ENCODE results near the gene CMIP. TPM values are rescaled to one million over a fixed set of nuclear protein-coding genes. Genes with fewer than 3 reads are reported as not detected.
A peak's percentile ranks its signal among the peaks of the same experiment; 100 is the strongest.

CMIP gene
- total RNA-seq, 4 donors from 2014 or later: 14.5 to 24.6 (median 21.0) TPM

DNA sequence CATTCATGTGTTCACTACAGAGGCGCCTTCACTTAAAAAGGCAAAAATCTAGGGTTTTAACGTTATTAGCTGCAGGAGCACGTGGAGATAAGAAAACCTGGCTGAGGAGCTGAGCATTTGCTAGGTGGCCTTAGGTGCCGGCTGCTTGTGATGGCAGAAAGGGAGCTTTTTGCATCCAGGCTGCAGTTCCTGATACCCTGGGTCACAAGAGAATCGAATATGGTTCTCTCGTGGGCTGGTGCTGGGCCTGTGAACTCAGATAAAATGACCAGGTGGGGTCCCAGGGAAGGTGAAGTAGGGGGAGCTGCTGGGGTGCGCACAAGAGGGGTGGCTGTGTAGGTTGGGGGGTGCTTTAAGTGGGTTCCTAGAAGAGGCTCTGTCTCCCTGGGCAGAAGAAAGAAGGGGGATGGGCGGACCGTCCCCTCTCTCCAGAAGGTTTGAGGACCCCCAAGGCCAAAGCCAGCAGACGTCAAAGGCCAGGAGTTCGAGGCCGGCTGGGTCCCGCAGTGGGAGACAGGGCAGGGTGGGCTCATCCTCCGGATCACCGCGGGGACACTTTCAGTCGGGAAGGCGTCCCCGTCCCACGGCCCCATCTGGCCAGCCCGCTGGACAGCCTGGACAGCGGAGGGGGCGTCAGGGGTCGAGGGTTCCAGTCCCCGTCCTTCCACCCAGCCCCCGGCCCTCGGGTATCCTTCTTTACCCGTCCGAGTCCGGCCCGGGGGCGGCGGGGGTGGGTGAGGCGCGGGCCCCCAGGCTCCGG, 740 bp upstream of the CMIP start:
- peak overlapping the region; percentile 73 to 88 (median 86) for H3K4me3 ChIP-seq
- H3K9me3 ChIP-seq: no peaks in the 10 kb centered on the region
- TF ChIP-seq, protein P1, sequence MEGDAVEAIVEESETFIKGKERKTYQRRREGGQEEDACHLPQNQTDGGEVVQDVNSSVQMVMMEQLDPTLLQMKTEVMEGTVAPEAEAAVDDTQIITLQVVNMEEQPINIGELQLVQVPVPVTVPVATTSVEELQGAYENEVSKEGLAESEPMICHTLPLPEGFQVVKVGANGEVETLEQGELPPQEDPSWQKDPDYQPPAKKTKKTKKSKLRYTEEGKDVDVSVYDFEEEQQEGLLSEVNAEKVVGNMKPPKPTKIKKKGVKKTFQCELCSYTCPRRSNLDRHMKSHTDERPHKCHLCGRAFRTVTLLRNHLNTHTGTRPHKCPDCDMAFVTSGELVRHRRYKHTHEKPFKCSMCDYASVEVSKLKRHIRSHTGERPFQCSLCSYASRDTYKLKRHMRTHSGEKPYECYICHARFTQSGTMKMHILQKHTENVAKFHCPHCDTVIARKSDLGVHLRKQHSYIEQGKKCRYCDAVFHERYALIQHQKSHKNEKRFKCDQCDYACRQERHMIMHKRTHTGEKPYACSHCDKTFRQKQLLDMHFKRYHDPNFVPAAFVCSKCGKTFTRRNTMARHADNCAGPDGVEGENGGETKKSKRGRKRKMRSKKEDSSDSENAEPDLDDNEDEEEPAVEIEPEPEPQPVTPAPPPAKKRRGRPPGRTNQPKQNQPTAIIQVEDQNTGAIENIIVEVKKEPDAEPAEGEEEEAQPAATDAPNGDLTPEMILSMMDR (IDR thresholded peaks at IDR 0.05): no peak
- TF ChIP-seq POLR2AphosphoS5 (IDR thresholded peaks at IDR 0.05) (no peak), POLR2A (IDR thresholded peaks at IDR 0.05; ENCODE audit: low read depth) (no peak), EP300 (IDR thresholded peaks at IDR 0.05) (no peak)
- H3K27ac ChIP-seq (replicated peaks in 1 of 4): peak overlapping the region; percentile 74 to 83 (median 82)
- DNase-seq (ENCODE audit: extremely low spot score): no peak
- H3K4me1 ChIP-seq: peaks cover 17 to 59% (median 46%) of the 10 kb centered on the region in 4 donors
- H3K36me3 ChIP-seq: no peaks in the 10 kb centered on the region
- intact Hi-C loops (cut with DNase I): no loop called here
- no peaks in the 10 kb centered on the region for H3K27me3 ChIP-seq
- WGBS: 43% methylated on average over 13 of the region's 36 CpGs

DNA sequence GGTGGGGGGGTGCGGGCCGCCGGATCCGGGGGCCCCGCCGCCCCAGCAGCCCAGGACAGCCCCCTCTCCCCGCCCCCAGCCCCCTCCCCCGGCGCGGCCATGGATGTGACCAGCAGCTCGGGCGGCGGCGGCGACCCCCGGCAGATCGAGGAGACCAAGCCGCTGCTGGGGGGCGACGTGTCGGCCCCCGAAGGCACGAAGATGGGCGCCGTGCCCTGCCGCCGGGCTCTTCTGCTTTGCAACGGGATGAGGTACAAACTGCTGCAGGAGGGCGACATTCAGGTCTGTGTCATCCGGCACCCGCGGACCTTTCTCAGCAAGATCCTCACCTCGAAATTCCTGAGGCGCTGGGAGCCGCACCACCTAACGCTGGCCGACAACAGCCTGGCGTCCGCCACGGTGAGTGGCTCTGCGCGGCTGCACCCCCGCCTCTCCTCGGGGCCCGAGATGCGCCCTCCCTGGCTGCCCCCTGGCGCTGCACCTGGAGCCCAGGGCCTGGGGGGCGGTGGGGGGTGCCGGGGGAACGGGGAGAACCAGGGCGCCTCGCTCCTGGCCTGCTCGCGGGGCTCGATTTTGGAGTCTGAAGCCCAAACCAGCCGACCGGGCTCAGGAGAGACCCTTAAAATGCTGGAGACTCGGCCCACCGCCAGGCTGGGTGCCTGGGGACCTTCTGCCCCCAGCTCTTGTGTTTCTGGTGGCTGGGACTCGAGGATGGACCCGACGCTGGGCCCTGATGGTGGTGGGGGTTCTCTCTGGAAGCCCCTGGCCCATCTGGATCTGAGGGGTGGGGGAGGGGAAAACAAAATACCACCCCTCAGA, 744 bp downstream of the CMIP start:
- Histone ChIP-seq H3K4me1 (peaks cover 17 to 64% (median 45%) of the 10 kb centered on the region in 4 donors), H3K27ac (replicated peaks in 1 of 4) (peak overlapping the region; percentile 78 to 84 (median 82)), H3K4me3 (peak overlapping the region; percentile 73 to 88 (median 86)), H3K27me3 (no peaks in the 10 kb centered on the region), H3K36me3 (no peaks in the 10 kb centered on the region), H3K9me3 (no peaks in the 10 kb centered on the region)
- WGBS: 3% methylated on average over 13 of the region's 62 CpGs
- DNase-seq (ENCODE audit: extremely low spot score): no peak
- TF ChIP-seq, protein P1 (IDR thresholded peaks at IDR 0.05): peak; percentile 6 to 39 (median 31)
- TF ChIP-seq POLR2AphosphoS5 (IDR thresholded peaks at IDR 0.05): no peak
- intact Hi-C loops (cut with DNase I): no loop called here

DNA sequence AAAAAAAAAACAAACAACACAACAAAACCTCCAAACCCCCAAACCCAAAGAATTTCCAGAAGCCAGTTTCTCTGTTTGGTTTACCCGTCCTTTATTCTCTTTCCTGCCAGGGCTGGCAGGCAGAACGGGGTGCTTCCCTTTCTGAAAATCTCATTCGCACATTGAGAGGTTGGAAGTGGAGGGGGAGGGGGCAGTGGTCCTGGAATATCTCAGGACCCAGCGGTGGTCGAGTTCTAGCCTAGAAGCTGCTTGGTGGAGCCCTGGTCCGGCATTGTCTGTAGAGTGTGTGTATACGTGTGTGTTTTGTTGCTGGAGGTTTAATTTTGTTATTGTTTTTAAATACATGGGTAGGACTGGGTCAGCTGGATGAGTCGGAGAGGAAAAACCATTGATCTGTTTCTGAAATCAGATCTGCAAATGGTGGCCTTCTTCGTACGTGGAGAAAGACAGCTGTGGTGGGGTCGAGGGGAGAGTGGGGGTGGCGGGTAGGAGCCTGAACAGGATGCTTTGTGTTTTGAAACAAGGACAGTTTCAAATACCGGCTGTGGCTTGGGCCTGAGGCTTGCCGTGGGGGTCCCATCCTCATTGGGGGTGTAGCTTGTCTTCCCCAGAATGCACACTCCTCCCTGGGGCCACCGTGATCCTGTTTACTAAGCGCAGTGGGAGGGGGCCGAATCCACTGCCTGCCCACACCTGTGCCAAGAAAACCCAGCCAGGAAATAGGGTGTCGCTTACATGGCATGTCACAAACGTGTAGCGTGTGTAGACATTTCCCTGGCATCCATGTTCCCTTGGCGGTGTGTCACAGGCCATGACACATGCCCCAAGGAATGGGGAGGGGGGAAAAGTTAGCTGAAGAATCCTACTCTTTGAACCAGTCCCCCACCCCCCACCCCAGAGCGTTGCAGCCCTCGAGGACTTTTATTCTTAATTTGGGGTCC, 1.6 kb downstream of the CMIP start:
- Histone ChIP-seq H3K27ac (replicated peaks in 1 of 4) (peak overlapping the region; percentile 78 to 84 (median 82)), H3K4me3 (peak overlapping the region; percentile 73 to 88 (median 86)), H3K4me1 (peaks cover 17 to 63% (median 44%) of the 10 kb centered on the region in 4 donors), H3K9me3 (no peaks in the 10 kb centered on the region), H3K36me3 (no peaks in the 10 kb centered on the region), H3K27me3 (no peaks in the 10 kb centered on the region)
- intact Hi-C loops (cut with DNase I): no loop called here
- TF ChIP-seq POLR2A (IDR thresholded peaks at IDR 0.05; ENCODE audit: low read depth): no peak
- peak in 1 of 2 donors; percentile 20 for TF ChIP-seq POLR2AphosphoS5 (IDR thresholded peaks at IDR 0.05)
- TF ChIP-seq EP300 (IDR thresholded peaks at IDR 0.05): no peak
- WGBS: 24% methylated on average over 17 of the region's 23 CpGs
- no peak for DNase-seq (ENCODE audit: extremely low spot score)

DNA sequence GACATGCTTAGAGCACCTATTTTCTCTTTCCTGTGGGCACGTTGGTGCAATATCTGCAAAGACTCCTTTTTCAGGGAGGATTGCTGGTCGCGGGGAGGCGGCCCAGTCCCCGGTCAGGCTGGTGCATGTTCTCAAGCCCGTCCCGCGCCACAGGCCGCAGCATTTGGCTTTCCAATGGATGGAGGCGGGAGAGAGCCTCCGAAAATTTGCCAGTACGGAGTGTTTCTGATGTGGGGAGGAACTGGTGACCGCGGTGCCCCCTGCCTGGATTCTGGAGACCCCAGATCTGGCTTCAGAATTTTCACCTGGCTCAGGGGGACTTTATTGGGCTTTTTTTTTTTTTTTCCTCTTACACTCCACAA, 2.3 kb downstream of the CMIP start:
- peaks cover 17 to 69% (median 48%) of the 10 kb centered on the region in 4 donors for H3K4me1 ChIP-seq
- no peaks in the 10 kb centered on the region for H3K9me3 ChIP-seq
- TF ChIP-seq EP300 (IDR thresholded peaks at IDR 0.05) (no peak), POLR2AphosphoS5 (IDR thresholded peaks at IDR 0.05) (no peak), POLR2A (IDR thresholded peaks at IDR 0.05; ENCODE audit: low read depth) (no peak)
- TF ChIP-seq, protein P1 (IDR thresholded peaks at IDR 0.05): no peak
- H3K4me3 ChIP-seq: peak overlapping the region; percentile 73 to 88 (median 86)
- intact Hi-C loops (cut with DNase I): no loop called here
- WGBS: 45% methylated on average over 14 of the region's 14 CpGs
- DNase-seq (ENCODE audit: extremely low spot score): no peak
- no peaks in the 10 kb centered on the region for H3K27me3 ChIP-seq
- H3K27ac ChIP-seq (replicated peaks in 1 of 4): peak overlapping the region; percentile 78 to 84 (median 82)
- no peaks in the 10 kb centered on the region for H3K36me3 ChIP-seq

Measured in esophagus muscularis mucosa (tissue), 4 donors.